ENCODE measurements around the gene KRTAP10-7.
"Not testable (repeated sequence)": the region's sequence is repeated elsewhere in the genome, so short reads cannot be mapped to it uniquely, and the experiment has no call there.

KRTAP10-7 gene

DNA sequence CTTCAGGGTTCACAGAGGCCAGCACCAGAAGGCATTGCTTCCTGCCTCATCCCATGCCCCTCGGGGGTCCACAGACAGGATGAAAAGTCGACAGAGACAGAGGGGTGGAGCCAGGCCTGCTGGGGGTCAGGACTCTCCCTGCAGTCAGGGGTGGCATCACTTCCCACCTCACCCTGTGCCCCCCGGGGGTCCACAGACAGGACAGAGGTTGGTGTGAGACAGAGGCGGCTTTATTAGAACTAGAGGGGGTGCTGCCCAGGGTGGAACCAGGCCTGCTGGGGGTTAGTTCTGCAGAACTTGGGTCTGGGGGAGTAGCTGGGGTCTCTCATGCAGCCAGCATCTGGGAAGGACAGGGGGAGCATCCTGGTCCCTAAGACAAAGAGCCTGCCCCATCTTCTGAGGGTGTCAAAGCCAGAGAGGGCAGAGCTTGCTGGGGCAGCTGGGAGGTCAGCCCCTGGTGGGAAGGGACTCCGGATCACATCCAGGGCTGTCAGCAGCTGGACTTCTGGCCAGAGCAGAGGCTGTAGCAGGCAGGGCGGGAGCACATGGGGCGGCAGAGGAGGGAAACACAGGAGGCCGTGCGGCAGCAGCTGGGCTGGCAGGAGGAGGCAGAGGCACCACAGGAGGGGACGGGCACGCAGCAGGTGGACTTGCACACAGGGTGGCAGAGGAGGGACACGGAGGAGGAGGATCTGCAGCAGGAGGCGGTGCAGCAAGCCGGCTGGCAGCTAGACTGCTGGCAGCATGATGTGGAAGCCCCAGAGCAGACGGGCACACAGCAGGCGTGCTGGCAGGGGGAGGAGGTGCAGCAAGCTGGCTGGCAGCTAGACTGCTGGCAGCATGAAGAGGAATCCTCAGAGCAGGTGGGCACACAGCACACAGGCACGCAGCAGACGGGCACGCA, 9.2 kb upstream of the KRTAP10-7 start:
- peak; percentile 32 for DNase-seq

DNA sequence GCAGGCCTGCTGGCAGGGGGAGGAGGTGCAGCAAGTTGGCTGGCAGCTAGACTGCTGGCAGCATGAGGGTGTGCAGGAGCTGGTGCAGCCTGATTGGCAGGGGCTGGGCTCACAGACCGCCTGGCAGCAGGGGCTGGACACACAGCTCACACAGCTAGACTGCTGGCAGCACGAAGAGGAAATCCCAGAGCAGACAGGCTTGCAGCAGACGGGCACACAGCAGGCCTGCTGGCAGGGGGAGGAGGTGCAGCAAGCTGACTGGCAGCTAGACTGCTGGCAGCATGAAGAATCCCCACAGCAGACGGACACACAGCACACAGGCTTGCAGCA, 8.6 kb upstream of the KRTAP10-7 start:
- DNase-seq, result peak; percentile 32

DNA sequence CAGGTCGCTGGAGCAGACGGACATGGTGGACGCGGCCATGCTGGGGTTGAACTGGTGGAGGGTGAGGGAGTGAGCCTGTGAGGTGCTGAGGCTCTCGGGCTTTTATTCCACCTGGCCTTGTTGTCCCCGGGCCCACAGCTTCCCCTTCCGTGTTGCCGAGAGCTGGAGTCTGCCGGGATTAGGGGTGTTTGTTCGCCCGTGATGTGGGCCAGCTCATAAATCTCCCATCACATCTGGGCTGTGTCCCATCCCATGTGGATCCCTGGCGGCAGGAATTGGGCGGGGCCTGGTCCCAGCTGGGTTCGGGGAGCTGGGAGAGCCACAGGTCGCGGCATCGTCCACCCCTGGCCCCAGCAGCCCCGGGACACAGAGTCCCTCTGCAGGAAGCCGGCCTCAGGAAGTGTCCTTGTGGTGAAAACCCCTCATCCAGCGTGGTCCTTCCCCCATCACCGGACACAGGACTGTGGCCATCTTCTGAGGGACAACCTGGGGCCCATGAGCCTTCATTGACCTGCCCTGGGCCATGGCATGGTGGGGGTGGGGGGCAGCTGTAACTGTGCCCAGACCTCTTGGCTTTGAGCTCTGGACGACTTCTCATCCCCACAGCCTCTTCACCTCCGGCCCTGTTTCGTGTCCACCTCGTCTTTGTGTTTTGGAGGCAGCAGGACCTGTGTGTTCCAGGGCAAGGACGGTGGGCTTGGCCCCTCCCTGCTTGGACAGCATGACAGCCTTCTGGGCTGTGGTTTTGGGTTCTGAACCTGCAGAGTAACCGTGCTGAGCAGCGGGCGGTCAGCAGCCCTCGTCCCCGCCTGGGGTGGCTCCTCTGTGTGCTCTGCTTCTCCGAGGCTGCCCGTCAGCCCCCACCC, 7.7 kb upstream of the KRTAP10-7 start, which contains the start of gene KRTAP10-6:
TSS of gene KRTAP10-6 (minus strand) at position 60 of the 866 bp plus-strand sequence. CDS start at position 39, 21 bp downstream.
- DNase-seq, result peak; percentile 29

DNA sequence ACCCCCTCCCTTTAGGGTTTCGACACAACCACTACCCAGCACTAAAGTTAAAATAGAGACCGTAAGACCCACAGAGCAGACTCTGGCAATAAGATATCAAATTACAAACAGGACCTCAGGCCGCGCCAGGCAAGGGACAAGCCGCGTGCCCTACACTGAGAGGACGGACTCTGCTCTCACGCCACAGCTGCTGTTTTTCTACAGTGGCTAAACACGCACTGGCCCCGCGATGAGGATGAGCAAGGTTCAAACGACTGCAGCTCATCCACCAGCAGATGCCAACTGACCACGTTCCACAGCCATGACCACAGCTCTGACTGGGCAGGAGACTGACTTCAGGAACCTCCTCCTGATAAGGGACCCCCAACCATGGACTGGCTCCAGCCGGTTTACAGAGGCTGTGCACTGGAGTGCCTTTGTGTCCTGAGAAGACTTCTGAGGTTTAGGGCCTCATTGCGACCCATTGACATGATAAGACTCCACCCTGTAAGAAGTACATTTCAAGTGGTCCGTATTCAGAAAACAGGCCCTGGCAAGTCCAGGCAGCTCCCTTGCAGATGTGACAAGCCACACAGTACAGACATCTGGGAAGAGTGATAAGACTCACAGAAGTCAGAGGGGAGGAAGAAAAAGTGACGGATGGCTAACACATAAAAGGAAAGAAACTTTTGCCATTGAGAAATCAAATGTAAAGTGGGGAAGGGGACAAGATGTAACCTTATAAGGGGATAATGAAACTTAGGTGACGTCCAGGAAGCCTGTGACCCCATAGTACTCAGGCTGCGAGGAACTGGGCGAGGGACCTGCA, 6.6 kb upstream of the KRTAP10-7 start:
- DNase-seq, result peak; percentile 43

DNA sequence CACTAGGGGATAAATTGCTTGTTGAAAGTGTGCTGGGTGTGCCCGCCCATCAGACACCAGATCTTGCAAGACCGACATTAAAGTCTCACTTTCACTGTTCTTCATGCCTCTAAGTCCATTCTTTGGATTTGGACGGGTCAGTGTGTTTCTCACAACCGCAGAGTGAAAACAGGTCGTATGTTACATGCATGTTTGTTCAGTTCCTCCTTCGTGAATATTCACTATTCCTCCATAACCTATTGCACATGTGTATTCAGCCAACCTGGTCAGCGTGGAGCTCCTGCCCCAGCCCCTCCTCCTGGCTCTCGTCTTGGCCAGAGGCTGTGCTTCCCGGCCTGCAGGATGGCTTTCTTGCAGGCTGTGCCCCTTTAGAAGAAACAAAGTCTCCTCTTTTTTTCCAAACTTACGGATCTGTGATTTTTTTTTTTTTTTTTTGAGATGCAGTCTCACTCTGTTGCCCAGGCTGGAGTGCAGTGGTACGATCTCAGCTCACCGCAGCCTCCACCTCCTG, 5.9 kb upstream of the KRTAP10-7 start:
- no peak for DNase-seq

DNA sequence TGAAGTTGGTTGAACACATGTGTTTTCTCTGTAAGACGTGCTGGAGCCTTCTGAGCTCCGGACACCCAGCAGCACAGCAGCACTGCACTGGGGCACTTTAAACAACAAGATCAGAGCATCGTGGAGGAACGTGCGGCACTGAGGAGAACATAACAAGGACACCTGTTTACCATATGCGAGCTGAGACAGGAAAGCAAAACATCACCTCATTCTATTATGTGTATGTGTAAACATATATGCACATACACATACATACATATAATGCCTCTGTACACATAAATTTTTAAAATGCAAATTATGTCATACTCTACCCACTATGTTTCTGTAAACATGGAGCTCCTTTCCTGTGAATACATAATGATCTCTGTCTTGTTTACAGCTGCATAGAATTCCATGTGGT, 4.9 kb upstream of the KRTAP10-7 start:
- no peak for DNase-seq

DNA sequence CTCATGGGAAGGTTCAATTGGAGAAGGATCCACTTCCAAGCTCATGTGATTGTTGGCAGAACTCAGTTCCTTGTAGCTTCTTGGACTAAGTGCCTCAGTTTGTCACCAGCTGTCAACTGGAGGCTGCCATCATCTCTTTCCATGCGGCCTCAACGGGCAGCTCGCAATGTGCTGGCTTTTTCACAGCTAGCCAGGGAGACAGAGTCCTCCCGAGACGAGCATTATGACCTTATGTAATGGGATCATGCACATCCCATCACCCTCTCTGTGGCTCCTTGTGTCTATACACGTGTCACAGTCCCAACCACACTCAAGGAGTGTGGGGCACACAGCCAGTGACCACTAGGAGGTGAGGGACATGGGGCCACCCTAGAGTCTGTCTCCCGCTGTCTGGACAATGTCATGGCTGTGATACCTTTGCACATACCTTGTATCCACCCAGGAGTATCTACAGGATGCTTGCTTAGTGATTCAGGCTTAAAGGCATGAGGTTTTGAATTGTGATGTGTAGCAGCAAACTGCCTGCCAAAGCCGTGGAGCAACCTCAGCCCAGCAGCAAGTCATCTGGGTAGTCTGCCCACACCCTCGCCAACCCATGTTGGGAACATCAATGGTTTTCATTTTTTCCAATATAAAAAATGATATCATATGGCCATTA, 4.2 kb upstream of the KRTAP10-7 start:
- DNase-seq, result peak; percentile 19

DNA sequence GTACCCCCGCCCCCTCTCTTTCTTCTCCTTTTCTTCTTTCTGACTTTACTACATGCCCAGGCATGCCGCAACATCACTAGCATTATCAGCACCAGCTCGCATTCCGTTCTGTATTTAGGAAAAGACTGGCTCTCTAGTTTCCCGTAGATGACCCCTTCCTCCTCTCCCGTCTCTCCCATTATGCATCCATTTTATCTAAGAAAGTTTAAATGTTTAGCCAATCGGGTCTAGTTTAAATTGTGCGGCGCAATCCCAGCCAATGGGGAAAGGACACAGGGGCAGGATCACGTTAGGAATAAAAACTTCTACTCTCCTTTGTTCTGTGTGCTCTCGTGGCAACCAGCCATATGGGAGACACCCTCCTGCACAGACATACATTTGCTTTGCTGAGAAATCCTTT, 2.3 kb upstream of the KRTAP10-7 start:
- DNase-seq, result no peak

DNA sequence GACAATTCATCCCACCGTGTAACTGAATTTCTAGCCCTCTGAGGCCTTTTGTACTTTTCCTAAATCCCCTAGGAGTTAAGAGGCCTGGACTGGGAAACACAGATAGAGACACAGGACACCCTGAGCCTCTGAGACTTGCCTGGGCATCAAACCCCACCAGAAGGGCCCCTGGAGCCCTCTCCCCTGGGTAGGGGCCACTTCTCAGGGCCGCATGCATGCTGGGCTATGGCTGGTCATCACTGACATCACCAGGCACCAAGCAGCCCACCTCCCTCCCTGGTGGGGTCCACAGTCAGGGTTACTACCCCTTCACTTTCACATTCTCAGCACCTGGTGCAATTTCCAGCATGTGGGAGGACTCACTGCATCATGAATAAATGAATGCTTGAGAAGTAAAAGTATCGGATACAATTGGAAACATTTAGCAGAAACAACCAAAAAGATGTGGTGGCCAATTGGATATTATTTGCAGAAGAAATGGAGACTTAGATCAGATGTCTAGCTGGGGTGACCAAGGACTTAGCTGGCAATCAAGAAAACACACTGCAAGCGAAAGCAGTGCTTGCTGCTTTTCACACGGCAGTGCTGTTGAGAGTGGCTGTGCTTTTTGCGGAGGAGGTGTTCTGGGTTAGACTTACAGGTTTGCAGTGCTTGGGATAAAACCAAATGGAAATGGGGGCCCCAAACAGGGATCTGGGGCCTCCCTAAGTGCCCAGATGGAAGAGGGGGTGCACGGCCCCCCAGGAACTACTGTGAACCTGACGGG, 950 bp upstream of the KRTAP10-7 start:
- DNase-seq, result no peak

DNA sequence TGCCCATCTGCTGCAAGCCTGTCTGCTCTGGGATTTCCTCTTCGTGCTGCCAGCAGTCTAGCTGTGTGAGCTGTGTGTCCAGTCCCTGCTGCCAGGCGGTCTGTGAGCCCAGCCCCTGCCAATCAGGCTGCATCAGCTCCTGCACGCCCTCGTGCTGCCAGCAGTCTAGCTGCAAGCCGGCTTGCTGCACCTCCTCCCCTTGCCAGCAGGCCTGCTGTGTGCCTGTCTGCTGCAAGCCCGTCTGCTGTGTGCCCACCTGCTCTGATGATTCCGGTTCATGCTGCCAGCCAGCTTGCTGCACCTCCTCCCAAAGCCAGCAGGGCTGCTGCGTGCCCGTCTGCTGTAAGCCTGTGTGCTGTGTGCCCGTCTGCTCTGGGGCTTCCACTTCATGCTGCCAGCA, 694 bp downstream of the KRTAP10-7 start:
- not testable (repeated sequence) for DNase-seq

DNA sequence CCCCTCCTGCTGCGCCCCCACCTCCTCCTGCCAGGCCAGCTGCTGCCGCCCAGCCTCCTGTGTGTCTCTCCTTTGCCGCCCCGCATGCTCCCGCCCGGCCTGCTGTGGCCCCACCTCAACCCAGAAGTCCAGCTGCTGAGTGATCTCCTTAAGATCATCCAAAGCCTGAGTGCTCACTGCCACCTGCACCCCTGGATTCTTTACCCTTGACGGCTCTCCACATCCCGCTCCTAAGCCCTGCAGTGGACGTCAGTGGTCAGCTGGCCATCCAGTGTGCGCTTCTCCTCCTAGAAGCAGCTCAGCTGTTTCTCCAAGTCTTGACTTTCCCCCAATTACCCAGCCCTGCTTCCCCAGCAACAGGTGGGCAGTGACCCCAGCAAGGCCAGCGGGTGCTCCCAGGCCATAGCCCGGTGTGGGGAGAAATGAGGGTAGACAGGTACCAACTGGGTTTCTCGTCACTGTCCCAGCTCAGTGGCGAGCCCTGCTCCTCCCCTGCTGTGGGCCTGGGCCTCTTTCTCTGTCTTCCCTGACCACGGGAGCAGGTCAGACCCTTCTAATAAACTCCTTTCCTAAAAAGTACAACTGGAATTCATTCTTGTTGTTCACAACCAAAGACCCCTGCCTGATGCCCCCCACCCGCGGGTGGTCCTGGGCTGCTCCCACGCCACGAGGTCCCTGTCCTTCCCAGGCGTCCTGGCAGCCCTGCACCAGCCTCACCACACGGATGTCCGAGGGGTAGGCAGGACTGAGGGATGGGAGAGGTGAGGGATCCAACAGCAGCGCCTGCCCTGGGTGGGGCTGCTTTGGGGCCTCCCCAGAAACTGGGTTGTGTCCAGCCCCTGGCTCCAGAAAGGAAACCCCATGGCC, 1.4 kb downstream of the KRTAP10-7 start:
- no peak for DNase-seq

DNA sequence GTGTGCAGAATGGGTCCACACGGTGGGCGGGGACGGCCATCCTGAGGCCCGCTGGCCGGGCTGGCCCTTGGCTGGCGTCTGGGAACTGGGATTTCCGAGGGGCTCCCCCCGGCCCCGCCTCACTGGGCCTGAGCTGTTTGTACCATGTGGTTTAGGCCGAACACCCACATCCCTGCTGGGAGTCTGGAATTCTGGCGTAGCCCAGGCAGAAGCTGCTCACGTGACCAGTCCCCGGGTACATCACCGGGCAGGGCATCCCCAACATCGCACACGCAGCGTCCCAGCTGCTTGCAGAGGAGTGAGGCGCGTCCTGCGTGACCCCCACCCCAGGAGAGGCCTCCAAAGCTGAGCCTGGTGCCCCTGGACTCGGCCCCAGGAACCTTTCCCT, 2.1 kb downstream of the KRTAP10-7 start:
- DNase-seq, result no peak

DNA sequence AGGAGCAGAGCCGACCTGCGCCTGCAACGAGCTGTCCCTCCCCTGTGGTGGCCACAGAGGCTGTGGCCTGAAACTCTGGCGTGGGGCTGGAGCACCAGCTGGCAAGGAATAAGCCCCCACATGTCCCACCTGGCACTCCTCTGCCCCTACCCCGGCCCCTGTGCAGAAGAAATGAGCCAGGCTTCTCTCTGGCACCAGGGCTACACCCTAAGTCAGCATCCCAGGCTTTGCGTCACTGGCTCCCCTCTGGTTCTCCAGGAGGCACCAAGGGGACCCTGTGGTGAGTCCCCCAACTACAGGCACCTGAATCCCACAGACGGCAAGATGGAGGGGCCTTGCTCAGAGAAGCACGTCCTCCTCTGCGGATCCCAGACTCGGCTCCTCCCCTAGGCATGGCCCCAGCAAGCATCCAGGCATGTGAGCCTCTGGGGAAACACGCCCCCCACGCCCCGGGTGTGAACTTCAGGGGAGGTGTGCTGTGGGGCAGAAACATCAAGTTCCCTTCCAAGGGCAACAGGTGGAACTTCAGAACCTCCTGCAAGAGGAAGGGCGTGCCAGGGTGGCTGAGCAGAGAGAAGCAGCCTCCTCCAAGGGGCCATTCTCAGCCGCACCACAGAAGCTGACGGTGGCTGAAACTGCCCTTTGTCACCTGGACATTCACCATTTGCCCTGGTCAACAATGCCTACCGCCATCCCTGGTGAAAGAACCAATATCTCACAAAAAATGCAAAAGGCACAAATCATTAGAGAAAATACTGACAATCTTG, 2.9 kb downstream of the KRTAP10-7 start:
- DNase-seq, result no peak

DNA sequence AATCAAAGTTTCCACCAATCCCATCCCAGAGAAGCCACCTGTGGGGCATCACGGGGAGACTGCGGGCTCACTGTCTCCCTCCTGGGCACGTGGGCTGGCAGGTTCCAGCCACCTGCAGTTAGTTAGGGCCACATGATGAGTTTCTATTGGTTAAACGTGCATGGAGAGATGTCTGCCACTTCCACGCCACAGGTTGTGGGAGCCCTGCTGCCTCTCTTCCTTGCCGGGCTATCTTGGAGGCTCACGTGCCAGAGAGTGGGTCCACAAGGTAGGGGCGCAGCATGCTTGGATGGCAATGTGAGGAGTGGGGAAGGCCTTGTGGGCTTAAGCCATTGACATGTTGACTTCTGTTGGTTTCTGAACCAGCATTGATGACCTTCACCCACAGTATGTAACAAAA, 3.5 kb downstream of the KRTAP10-7 start:
- DNase-seq, result no peak

DNA sequence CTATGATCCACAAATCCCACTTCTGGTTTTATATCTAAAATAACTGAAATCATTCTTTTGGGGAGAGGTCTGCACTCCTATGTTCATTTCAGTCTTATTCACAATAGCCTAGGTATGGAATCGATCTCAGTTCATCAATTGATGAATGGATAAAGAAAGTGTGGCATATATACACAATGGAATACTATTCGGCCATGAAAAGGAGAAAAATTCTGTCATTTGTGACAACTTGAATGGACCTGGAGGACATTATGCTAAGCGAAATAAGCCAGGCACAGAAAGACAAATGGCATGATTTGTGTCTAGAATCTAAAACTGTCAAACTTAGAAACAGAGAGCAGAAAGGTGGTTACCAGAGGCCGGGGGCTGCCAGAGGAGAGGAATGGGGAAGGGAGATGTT, 6.1 kb downstream of the KRTAP10-7 start:
- no peak for DNase-seq

DNA sequence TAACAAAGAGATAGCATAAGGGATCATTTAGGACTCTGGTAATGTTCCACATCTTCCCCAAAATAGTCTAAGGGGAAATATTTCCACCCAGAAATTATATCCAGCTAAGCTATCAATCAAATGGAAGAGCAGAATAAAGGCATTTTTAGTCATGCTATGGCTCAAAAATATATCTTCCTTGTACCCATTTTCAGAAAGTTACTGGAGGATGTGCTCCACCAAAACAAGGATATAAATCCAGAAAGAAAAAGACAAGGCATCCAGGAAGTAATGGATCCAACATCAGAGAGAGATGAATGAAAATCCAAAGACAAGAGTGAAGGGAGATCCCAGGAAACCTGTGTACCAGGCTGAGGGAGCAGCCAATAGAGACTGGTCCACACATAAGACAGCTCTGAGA, 8.8 kb downstream of the KRTAP10-7 start:
- no peak for DNase-seq

DNA sequence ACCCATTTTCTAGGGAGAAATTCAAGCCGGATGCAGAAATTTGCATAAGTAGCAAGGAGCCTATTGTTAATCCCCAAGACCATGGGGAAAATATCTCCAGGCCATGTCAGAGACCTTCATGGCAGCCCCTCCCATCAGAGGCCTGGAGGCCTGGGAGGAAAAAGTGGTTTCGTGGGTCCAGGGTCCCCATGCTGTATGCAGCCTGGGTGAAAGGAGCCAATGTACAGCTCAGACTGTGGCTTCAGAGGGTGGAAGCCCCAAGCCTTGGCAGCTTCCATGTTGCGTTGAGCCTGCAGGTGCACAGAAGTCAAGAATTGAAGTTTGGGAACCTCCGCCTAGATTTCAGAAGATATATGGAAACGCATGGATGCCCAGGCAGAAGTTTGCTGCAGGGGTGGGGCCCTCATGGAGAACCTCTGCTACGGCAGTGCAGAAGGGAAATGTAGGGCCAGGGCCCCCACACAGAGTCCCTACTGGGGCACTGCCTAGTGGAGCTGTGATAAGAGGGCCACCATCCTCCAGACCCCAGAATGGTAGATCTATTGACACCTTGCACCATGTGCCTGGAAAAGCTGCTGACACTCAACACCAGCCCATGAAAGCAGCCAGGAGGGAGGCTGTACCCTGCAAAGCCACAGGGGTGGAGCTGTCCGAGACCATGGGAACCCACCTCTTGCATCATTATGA, 9.9 kb downstream of the KRTAP10-7 start:
- not testable (repeated sequence) for DNase-seq

DNA sequence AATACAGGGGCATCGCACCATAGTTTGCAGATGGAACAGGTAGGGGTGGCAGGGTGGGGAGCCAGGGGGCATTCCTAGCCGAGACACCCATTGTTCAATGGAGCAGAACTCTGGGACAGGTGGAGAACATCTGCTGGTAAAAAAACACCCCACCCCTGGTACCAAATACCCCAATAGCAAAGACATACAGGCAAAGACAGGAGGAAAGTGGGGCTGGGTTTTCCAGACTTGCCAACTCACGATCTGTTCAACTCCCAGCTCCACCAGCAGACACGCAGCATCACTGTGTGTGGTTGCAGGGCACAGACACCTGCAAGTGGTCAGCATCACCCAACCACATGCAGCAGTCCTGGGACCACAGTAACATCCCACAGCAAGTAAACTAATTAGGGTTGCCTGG, 11.2 kb downstream of the KRTAP10-7 start:
- DNase-seq, result no peak

DNA sequence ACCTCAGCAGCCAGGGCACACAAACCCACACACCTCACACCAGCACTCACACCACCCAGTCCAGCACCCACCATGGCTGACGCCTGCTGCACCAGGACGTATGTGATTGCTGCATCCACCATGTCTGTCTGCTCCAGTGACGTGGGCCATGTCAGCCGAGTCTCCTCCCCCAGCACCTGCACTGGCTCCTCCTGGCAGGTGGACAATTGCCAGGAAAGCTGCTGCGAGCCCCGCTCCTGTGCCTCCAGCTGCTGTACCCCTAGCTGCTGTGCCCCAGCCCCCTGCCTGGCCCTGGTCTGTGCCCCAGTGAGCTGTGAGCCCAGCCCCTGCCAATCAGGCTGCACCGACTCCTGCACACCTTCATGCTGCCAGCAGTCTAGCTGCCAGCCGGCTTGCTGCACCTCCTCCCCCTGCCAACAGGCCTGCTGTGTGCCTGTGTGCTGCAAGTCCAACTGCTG, 11.7 kb downstream of the KRTAP10-7 start, which contains the start of gene KRTAP10-8:
TSS of gene KRTAP10-8 (plus strand) at position 51 of the 458 bp plus-strand sequence. CDS start at position 73, 22 bp downstream.
- no peak for DNase-seq
